A549 treated with Mapracorat at 1 μM for 4 hours (cell line): Measurements from ENCODE around the gene FBL. TPM values are rescaled to one million over a fixed set of nuclear protein-coding genes. Genes with fewer than 3 reads are reported as not detected.

Experiments
- total RNA-seq: library from RNA; stranded (reverse); fragments of 200-300 nt; extraction: Qiagen RNA extraction; gene quantifications from 5 replicates; pipeline ENCODE4 v1.2.3, GENCODE V29; 2022

FBL gene
- total RNA-seq, result 649 to 729 TPM (median 711 TPM) in 5 replicates

DNA sequence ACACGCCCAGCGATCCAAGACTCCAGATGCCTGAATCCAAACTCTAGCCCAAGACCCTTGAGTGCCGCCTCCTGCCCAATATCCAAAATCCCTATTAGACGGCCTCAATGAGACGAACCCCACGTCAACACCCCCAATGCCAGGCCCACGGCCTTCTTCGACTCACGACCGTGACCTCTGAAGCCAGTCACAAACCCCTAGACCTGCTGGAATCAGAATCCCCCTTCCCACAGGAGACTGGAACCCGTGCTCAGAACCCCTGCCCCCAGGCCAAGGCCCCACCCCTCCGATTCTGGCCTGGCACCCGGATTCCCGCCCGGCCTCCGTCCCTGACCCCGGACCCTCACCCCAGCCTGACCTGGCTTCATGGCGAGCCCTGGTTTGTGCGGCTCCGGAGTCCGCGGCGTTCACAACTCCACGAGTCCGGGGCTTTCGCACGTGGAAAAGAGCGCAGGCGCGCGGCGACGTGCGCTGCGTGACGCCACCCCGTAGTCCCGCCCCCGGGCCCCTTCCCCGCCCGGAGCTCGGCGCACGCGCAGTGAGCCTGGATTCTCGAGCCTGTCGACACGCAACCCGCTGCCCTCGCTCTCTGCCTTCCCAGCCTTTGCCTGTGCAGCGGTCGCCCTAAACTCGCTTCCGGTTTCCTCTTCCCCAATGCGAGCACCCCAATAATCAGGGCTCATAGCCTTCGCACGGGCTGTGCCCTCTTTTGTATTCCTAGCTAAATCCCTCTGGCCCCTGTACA lies at the start of gene FBL:
FBL (minus strand) TSS at position 447 of the 745 bp plus-strand sequence; CDS start at position 368, 79 bp downstream.

DNA sequence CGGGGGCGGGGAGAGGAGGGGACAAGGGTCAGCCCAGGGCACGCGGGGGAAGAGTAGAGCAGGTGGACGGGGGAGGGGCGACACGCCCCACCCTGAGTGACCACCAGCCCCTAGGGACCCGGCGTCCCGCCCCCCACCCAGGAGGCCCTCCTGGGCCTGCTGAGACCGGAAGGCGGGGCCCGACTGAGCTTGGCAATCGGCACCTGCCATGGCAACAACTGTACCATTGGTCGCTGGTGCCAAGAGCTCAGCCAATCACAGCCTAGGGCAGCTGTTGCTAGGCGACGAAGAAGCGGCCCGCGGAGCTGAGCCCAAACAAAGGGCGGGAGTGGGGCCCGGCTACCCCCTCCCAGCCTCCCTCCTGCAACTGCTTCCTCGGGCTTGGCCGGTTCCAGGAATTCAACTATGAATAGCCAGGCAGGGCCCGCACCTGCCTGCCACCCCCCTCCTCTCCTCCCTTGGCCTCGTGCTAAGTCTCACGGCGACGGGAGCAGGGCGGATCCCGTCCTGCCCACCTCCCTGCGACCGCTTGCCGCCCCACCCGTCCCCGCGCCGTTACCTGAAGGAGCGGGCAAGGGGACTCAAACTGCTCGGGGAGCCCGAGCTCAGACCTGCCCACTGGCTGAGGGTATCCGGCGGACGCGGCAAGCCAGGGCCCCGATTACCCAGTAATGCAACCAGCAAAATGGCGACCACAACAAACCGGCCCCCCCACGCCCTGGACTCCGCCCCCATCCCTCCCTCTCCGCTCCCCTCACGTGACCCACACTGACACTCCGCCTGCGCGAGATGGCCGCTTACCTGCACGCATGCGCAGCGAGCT lies 12.5 kb downstream of the FBL start, which contains the start of gene DYRK1B:
DYRK1B (minus strand) TSS at position 699 of the 823 bp plus-strand sequence. CDS start 2,295 bp downstream, outside the sequence.

Other genes with a start within 250 kb of the FBL start
- not detected in 5 replicates for gene LGALS13, start 243.9 kb downstream of the FBL start, total RNA-seq
- gene LGALS16, start 190.5 kb downstream of the FBL start, total RNA-seq, result not detected in 5 replicates
- not detected in 5 replicates for gene LGALS14, start 141.9 kb downstream of the FBL start, total RNA-seq
- gene CLC, start 108.3 kb downstream of the FBL start, total RNA-seq, result not detected in 5 replicates
- not detected in 5 replicates for gene LEUTX, start 67.5 kb downstream of the FBL start, total RNA-seq
- 17.3 to 23.2 TPM (median 22.1 TPM) in 5 replicates for gene DYRK1B, start 12.2 kb downstream of the FBL start, total RNA-seq
- gene FCGBP, start 88.3 kb upstream of the FBL start, total RNA-seq, result 0.29 to 1.3 TPM (median 0.80 TPM) in 5 replicates
- 258 to 283 TPM (median 272 TPM) in 5 replicates for gene PSMC4, start 124.8 kb upstream of the FBL start, total RNA-seq
- gene ZNF546, start 150.7 kb upstream of the FBL start, total RNA-seq, result 1.5 to 2.7 TPM (median 2.2 TPM) in 5 replicates
- gene ZNF780B, start 209.9 kb upstream of the FBL start, total RNA-seq, result 4.7 to 7.3 TPM (median 6.0 TPM) in 5 replicates
- 24.3 to 31.5 TPM (median 27.6 TPM) in 5 replicates for gene ZNF780A, start 244.6 kb upstream of the FBL start, total RNA-seq